Dendritic cell treated with granulocyte-macrophage colony-stimulating factor and Interleukin-4, amounts not matched to agents 40 ng/mL and 50 ng/mL, for 4 days (primary cell): ENCODE measurements around the gene LIM2.

Source experiments
- H3K27ac Mint-ChIP-seq: one replicate; pipeline ENCODE4 v1.8.0; 2022; ENCODE audit warnings: mild to moderate bottlenecking, mixed read lengths
- H3K27me3 Mint-ChIP-seq: one replicate; pipeline ENCODE4 v1.8.0; 2022; ENCODE audit warnings: mild to moderate bottlenecking, mixed read lengths
- H3K36me3 Mint-ChIP-seq: one replicate; pipeline ENCODE4 v1.8.0; 2022; ENCODE audit warnings: low read depth, mixed read lengths
- H3K4me1 Mint-ChIP-seq: one replicate; pipeline ENCODE4 v1.8.0; 2022; ENCODE audit warnings: low read depth, mixed read lengths
- H3K4me3 Mint-ChIP-seq: one replicate; pipeline ENCODE4 v1.8.0; 2022; ENCODE audit warnings: mild to moderate bottlenecking, moderate library complexity, mixed read lengths
- H3K9me3 Mint-ChIP-seq: one replicate; pipeline ENCODE4 v1.8.0; 2022; ENCODE audit warnings: mixed read lengths
- intact Hi-C: fragments of 100-400 bp; cut with micrococcal nuclease; formaldehyde crosslinking; loops from one replicate; pipeline ENCODE4 v1.15.0; 2022

The LIM2 gene

DNA sequence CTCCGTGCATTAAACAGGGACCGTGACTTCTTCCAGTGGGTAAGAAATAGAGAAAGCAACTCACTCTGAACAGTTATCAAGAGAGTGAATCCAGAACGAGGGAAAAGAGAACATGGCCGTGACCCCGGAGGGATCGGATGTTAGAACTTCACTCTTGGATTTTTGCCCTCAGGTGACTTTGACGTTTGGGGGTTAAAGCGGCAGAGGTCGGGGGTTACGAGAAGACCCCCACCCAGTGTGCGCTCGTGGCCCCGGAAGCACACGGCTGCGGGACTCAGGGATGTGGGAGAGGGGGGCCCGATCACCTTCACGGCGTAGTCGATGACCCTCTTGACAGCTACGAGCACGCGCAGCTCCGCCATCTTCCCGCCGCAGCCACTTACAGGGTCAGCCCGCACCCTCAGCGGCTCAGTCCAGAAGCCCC, 21.8 kb downstream of the LIM2 start, which contains the start of gene ETFB:
TSS of gene ETFB (minus strand) at position 424 of the 424 bp plus-strand sequence. CDS start at position 362, 62 bp downstream.
- intact Hi-C loops: no loop called here
- Mint-ChIP-seq H3K9me3 (no peaks in the 10 kb centered on the region), H3K4me1 (peaks cover 55% of the 10 kb centered on the region)

DNA sequence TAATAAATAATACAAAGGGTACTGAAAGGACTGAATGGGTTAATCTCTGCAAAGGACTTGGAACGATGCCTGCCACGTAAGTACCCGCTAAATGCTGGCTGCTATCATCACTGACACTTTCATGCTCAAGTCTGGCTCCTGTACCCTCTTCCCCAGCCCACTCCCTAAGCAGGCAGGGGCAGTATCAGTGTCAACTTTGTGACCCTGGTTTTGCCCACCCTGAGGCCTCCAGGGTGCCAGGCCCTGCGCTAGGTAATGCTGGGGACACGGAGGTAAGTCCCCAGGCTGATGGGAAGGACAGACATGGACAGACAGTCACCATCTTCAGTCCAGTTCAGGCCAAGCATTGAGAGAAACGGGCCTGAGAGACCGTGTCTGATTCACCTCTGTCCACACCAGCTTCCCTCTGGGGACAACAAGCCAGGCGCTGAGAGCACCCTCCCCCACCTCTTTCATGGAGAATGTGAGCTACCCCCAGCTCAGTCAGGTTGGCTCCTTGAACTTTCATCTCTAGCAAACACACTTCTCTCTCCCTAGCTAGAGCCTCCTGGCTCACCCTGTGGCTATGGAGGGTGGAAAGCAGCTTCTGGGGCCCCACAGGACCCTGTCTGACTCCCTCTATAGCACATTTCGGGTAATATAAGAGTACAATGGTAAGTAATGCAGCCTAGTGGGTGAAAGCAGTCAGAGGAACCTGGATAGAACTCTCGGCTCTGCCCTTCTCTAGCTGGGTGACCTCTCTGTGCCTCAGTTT, 22.4 kb downstream of the LIM2 start:
- Mint-ChIP-seq H3K27ac (peak overlapping the region; percentile 85), H3K27me3 (no peaks in the 10 kb centered on the region), H3K4me3 (peak overlapping the region; percentile 77), H3K4me1 (peaks cover 49% of the 10 kb centered on the region), H3K9me3 (no peaks in the 10 kb centered on the region), H3K36me3 (peaks cover 13% of the 10 kb centered on the region)
- intact Hi-C loops: no loop called here

More for the DNA sequence above, 21.8 kb downstream of the LIM2 start, which contains the start of gene ETFB:
- Mint-ChIP-seq H3K4me3 (peak within 1 kb of the TSS; percentile 77), H3K36me3 (peaks cover 13% of the 10 kb centered on the region), H3K27ac (peak within 1 kb of the TSS; percentile 85), H3K27me3 (no peaks in the 10 kb centered on the region)

DNA sequence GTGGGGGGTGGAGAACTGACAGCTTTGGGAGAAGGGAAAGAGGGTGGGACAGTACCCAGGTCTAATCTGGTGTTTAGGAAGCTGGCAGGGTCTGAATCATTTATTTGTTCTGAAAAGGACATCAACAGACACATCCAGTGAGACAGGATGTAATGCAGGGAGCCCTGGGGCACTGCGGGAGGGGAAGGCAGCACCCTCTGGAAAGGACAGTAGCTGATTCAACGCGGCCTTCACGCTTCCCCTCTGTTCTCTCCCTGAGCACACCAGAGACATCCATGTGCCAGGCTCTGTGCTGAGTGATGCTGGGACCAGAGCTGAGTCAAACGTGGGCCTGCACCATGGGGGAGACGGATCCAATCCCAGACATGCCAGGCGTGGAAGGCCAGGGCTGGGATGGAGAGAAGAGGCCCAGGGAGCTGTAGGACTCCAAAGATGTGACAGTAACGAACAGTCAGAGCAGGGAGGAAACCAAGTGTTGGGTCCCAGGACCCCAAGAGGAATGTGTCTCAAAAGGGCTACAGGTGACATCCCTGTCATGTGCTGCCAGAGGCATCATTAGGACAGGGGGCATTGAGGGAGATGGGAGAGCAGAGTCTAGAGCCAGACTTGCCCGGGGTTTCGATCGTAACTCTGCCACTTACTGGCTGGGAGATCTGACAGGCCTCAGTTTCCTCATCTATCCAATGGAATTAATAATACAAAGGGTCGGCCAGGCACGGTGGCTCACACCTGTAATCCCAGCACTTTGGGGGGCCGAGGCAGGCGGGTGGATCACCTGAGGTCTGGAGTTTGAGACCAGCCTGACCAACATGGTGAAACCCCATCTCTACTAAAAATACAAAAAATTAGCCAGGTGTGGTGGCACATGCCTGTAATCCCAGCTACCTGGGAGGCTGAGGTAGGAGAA, 23.3 kb downstream of the LIM2 start:
- H3K4me1 Mint-ChIP-seq: peaks cover 45% of the 10 kb centered on the region
- H3K27me3 Mint-ChIP-seq: no peaks in the 10 kb centered on the region
- H3K9me3 Mint-ChIP-seq: no peaks in the 10 kb centered on the region
- peaks cover 13% of the 10 kb centered on the region for H3K36me3 Mint-ChIP-seq
- intact Hi-C loops: no loop called here
- no peak overlapping the region for H3K4me3 Mint-ChIP-seq
- H3K27ac Mint-ChIP-seq: peak overlapping the region; percentile 27

DNA sequence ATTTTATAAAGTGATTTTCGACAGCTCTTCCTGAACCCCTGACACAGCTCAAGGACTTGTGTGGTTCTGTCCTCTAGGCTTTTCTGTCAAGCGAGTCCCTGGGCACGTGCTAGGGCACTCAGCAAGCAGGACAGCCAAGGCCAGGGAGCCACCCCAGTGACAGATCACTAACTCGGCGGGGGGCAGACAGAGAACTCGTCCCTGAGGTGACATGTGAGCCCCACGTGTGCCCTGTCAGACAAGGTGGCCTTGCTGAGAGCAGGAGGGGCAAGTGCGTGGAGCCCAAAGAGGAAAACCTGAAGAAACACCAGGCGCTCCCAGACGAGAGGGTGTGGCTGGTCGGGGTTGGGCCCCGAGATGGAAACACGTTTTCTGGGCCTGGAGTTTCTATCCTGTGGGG, 26.5 kb downstream of the LIM2 start:
- Mint-ChIP-seq H3K27me3 (no peaks in the 10 kb centered on the region), H3K9me3 (no peaks in the 10 kb centered on the region), H3K4me3 (no peak overlapping the region), H3K36me3 (peaks cover 13% of the 10 kb centered on the region), H3K27ac (no peak overlapping the region), H3K4me1 (peaks cover 32% of the 10 kb centered on the region)
- intact Hi-C loops: no loop called here

DNA sequence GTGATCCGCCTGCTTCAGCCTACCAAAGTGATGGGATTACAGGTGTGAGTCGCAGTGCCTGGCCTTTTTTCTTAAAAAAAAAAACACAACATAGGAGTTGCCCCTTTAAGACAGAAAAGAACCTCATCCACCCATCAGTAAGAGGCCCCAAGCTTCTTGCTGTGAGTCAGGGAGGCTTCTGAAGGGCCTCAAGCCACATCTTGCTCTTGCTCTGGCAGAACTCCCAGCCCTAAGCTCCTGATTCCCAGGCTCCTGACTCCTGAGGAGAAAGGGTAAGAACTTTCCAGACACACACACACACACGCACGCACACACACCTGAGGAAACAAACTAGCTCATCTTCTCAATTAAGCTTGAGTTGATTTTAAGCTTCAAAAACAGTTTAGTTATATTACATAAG, 28.5 kb downstream of the LIM2 start:
- intact Hi-C loops: no loop called here
- Mint-ChIP-seq H3K4me3 (no peak overlapping the region), H3K4me1 (peaks cover 19% of the 10 kb centered on the region), H3K9me3 (no peaks in the 10 kb centered on the region), H3K36me3 (peaks cover 8% of the 10 kb centered on the region), H3K27me3 (no peaks in the 10 kb centered on the region), H3K27ac (no peak overlapping the region)

DNA sequence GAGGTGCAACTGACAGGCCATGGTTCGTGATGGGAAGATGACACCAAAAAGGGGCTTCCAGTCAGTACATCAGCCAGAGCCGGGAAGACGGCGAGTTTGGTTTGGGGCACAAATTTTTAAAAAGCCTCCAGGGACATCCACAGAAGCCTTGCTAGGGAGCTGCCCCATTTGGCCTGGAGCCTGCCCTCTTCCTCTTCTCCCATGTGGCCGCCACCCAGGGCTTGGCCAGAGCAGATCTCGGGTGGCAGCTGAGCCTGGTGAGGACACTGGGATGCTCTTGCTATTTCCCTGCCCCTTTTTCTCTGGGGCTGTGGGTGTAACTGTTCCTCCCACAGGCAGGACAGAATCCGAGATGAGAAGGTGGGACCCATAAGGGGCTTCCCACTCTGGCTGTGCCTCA, 29.8 kb downstream of the LIM2 start:
- Mint-ChIP-seq H3K9me3 (no peaks in the 10 kb centered on the region), H3K4me3 (no peak overlapping the region), H3K27ac (no peak overlapping the region), H3K36me3 (peaks cover 19% of the 10 kb centered on the region), H3K4me1 (peaks cover 6% of the 10 kb centered on the region), H3K27me3 (no peaks in the 10 kb centered on the region)
- intact Hi-C loops: no loop called here

DNA sequence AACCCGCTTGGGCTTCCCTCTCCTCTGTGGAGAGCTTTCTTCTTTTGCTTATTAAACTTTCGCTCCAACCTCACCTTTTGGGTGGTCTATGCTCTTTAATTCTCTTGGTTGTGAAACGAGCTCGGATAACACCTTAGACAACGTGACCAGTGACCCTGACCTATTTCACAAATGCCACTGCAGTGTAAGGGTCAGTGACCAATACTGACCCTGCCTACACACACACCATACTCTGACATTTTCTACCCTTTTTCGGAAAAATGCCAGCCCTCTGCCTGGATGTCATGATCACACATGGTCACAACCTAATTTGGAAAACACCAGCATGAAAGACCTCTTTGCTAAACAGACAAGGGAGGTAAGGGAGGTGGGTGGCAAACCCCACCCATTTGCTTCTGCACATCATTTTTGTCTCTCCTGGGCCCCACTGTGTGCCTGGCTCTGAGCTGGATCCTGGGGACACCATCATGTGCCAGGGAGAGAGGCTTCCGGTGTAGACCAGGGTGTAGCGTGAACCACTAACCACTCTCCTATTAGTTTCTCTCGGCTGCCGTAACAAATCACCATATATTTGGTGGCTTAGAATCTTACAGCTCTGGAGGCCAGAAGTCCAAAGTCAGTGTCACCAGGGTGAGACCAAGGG, 31.5 kb downstream of the LIM2 start:
- H3K4me3 Mint-ChIP-seq: no peak overlapping the region
- no peaks in the 10 kb centered on the region for H3K27me3 Mint-ChIP-seq
- H3K27ac Mint-ChIP-seq: no peak overlapping the region
- intact Hi-C loops: no loop called here
- no peaks in the 10 kb centered on the region for H3K9me3 Mint-ChIP-seq
- no peaks in the 10 kb centered on the region for H3K4me1 Mint-ChIP-seq
- H3K36me3 Mint-ChIP-seq: peaks cover 36% of the 10 kb centered on the region

DNA sequence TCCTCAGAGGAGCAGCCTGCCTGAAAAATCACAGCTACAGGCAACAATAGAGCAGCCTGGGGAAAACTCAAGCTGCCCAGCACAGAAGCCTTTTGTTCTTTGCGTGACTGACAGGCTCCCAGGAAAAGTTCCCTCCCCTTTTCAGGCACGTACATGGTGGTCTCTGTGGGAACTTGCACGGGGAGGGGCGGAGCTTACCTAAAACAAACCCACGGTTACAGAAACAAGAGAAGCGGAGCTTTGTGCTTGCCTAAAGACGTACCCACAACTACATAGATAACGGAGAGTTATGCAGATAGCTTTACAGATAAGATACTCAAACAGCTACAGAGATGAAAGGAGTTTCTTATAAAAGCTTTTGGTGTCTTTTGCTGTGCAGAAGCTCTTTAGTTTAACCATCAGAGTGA, 33.0 kb downstream of the LIM2 start:
- Mint-ChIP-seq H3K27ac (no peak overlapping the region), H3K36me3 (peaks cover 52% of the 10 kb centered on the region), H3K4me3 (no peak overlapping the region), H3K4me1 (no peaks in the 10 kb centered on the region), H3K9me3 (no peaks in the 10 kb centered on the region), H3K27me3 (no peaks in the 10 kb centered on the region)
- intact Hi-C loops: no loop called here

DNA sequence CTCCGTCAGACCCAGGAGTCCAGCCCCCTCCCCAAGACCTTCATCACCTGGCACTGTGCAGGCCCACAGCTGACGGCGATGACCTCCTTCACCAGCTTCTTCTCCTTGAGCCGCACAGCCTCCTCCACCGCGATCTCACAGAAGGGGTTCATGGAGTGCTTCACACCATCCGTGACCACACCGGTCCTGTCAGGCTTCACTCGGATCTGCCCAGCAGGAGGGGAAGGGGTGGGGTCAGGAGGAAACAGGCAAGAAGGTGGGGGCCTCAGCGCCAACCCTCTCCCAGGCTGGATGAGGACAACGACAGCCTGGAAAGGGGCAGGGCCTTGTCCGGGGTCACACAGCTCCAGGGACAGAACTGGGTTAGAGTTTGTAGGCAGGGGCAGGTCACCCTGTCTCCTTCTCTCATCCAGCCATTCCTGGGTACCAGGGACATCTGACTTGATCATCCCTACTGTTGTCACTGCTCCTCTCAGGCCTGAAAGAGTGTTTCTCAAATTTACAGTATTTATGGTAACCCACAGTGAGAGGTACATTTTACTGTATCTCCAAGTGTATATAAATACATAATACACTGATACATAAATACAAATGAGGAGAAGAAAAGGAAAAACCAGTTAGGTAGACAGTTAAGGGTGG, 33.6 kb downstream of the LIM2 start:
- intact Hi-C loops: no loop called here
- no peaks in the 10 kb centered on the region for H3K9me3 Mint-ChIP-seq
- no peak overlapping the region for H3K4me3 Mint-ChIP-seq
- no peaks in the 10 kb centered on the region for H3K4me1 Mint-ChIP-seq
- H3K27me3 Mint-ChIP-seq: no peaks in the 10 kb centered on the region
- no peak overlapping the region for H3K27ac Mint-ChIP-seq
- H3K36me3 Mint-ChIP-seq: peaks cover 57% of the 10 kb centered on the region

DNA sequence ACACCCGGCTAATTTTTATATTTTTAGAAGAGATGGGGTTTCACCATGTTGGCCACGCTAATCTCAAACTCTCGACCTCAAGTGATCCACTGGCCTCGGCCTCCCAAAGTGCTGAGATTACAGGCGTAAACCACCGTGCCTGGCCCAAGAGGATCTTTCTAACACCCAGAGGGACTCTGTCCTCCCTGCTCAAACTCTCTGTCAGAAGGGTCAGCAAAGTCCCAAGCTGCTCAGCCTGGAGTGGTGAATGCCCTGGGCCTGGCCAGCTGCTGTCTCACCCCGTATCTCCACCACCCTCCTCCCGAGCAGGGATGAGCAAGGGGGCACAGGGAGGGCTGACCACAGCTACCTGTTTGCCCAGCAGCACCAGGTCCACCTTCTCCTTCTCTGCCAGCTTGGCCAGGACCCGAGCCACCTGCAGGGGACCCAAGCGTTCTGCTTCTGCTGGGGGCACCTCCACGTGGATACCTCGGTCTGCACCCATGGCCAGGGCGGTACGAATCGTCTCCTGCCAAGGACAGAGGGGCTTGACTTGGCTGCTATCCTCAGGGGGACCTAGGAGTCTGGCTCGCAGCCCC, 34.9 kb downstream of the LIM2 start:
- Mint-ChIP-seq H3K4me1 (no peaks in the 10 kb centered on the region), H3K9me3 (no peaks in the 10 kb centered on the region), H3K4me3 (no peak overlapping the region), H3K27ac (no peak overlapping the region), H3K36me3 (peaks cover 58% of the 10 kb centered on the region), H3K27me3 (no peaks in the 10 kb centered on the region)
- intact Hi-C loops: no loop called here

DNA sequence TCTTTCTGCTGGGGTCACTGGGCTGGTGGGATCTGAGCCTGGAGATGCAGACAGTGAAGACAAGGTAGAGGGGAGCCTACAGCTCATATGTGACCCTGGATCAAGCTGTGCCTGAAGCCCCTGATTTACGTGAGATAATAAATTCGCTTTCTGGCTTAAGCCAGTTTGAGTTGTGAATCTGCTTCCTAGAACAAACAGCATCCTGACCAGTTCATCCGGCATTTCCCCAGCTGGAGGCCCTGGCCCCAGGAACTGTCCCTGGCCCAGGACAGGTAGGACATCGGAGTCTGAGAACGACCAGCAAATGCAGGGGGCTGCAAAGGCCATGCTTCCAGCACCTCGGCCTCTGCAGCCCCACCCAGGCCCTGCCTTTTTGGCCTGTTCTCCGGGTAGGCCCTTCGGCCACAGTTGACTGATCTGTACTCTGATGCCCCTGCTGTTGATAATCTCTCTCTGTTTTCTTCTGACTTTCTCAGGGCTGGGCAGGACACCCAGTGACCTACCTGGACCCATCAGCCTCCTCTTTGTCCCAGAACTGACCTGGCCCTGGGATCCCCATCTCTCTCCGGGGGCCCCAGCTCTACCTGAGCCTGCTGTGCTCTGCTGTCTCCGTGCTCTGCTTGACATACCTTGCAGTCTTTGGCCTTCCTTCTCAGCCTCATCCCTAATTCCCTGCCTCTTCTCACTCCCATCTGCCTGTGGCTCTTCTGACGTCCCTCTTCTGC, 36.3 kb downstream of the LIM2 start:
- H3K4me3 Mint-ChIP-seq: no peak overlapping the region
- no peak overlapping the region for H3K27ac Mint-ChIP-seq
- intact Hi-C loops: no loop called here
- no peaks in the 10 kb centered on the region for H3K9me3 Mint-ChIP-seq
- H3K36me3 Mint-ChIP-seq: peaks cover 68% of the 10 kb centered on the region
- no peaks in the 10 kb centered on the region for H3K27me3 Mint-ChIP-seq
- no peaks in the 10 kb centered on the region for H3K4me1 Mint-ChIP-seq

DNA sequence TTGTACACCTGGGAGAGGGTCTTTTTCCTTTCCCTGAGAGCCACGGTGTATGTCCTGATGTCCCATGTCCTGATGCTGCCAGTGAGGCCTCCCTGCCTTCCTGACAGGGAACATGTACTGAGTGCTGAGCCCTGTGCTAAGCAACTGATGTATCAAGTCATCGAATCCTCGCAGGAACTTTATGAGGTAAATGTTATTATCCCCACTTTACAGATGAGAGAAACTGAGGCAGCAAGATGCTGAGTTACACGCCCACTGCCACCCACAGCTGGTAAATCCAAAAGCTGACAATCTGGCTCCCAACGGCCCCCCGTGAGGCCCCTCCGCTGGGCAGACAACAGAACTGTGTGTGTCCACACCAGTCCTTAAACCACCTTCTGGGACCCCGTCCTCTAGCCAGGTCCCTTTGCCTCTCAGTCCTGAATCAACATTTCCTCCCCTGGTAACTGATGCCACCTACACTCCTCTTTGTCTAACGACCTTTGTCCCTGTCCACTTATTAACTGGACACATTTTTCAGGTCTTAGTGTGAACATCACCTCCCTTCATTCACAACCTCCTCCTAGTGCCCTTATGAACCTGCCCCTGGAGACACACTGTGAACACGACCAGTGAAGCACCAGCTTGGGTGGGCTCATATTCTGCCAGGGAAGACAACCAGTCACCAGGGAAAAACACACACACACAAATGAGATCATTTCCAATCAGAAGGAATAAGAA, 40.4 kb downstream of the LIM2 start:
- no peak overlapping the region for H3K4me3 Mint-ChIP-seq
- H3K4me1 Mint-ChIP-seq: peaks cover 7% of the 10 kb centered on the region
- H3K27me3 Mint-ChIP-seq: peaks cover 7% of the 10 kb centered on the region
- H3K27ac Mint-ChIP-seq: no peak overlapping the region
- intact Hi-C loops: no loop called here
- H3K36me3 Mint-ChIP-seq: peaks cover 63% of the 10 kb centered on the region
- no peaks in the 10 kb centered on the region for H3K9me3 Mint-ChIP-seq
